Measurements from ENCODE around the gene CTNNBL1.
"Not testable (repeated sequence)": the region's sequence is repeated elsewhere in the genome, so short reads cannot be mapped to it uniquely, and the experiment has no call there.

The CTNNBL1 gene

GRCh38 chr20:37713396-37713795 is 19.6 kb downstream of the CTNNBL1 start:
- Histone ChIP-seq H3K27me3 (ENCODE audit: insufficient read depth, insufficient read length) (no peaks in the 10 kb centered on the region), H3K9me3 (ENCODE audit: insufficient read depth, low read length) (peaks cover 6% of the 10 kb centered on the region; the same call in 1 of the 2 replicates), H3K4me1 (ENCODE audit: insufficient read depth, insufficient read length) (no peaks in the 10 kb centered on the region), H3K9ac (ENCODE audit: insufficient read length, low read depth) (no peak overlapping the region), H3K36me3 (ENCODE audit: insufficient read depth, insufficient read length, low read length) (peaks cover 26% of the 10 kb centered on the region), H3K4me3 (ENCODE audit: insufficient read length, low read depth) (no peak overlapping the region)
- no peak for TF ChIP-seq ZNF274 (IDR thresholded peaks at IDR 0.05; ENCODE audit: low read depth, low read length)
- TF ChIP-seq YY1 (IDR thresholded peaks at IDR 0.05; ENCODE audit: insufficient read depth, insufficient read length), result no peak
- no peak for TF ChIP-seq SUZ12 (IDR thresholded peaks at IDR 0.05; ENCODE audit: extremely low read depth, insufficient read depth, insufficient read length)
- no peak for DNase-seq (ENCODE audit: low read depth, low spot score)

- Histone ChIP-seq H3K36me3 (ENCODE audit: insufficient read depth, insufficient read length, low read length) (peaks cover 21% of the 10 kb centered on the region), H3K9ac (ENCODE audit: insufficient read length, low read depth) (no peak overlapping the region), H3K4me1 (ENCODE audit: insufficient read depth, insufficient read length) (no peaks in the 10 kb centered on the region), H3K4me3 (ENCODE audit: insufficient read length, low read depth) (no peak overlapping the region), H3K9me3 (ENCODE audit: insufficient read depth, low read length) (peaks cover 17% of the 10 kb centered on the region; the same call in 1 of the 2 replicates), H3K27me3 (ENCODE audit: insufficient read depth, insufficient read length) (no peaks in the 10 kb centered on the region)
- DNase-seq (ENCODE audit: low read depth, low spot score), result no peak
- TF ChIP-seq SUZ12 (IDR thresholded peaks at IDR 0.05; ENCODE audit: extremely low read depth, insufficient read depth, insufficient read length) (no peak), YY1 (IDR thresholded peaks at IDR 0.05; ENCODE audit: insufficient read depth, insufficient read length) (no peak), ZNF274 (IDR thresholded peaks at IDR 0.05; ENCODE audit: low read depth, low read length) (no peak)
Measured at GRCh38 chr20:37714978-37715672, 21.3 kb downstream of the CTNNBL1 start.

GRCh38 chr20:37721751-37722150 is 27.9 kb downstream of the CTNNBL1 start:
- no peaks in the 10 kb centered on the region for H3K27me3 ChIP-seq (ENCODE audit: insufficient read depth, insufficient read length)
- H3K4me3 ChIP-seq (ENCODE audit: insufficient read length, low read depth), result no peak overlapping the region
- no peaks in the 10 kb centered on the region for H3K4me1 ChIP-seq (ENCODE audit: insufficient read depth, insufficient read length)
- H3K9me3 ChIP-seq (ENCODE audit: insufficient read depth, low read length), result peaks cover 17% of the 10 kb centered on the region; the same call in 1 of the 2 replicates
- no peak overlapping the region for H3K9ac ChIP-seq (ENCODE audit: insufficient read length, low read depth)
- DNase-seq (ENCODE audit: low read depth, low spot score), result no peak
- no peak for TF ChIP-seq YY1 (IDR thresholded peaks at IDR 0.05; ENCODE audit: insufficient read depth, insufficient read length)
- no peak for TF ChIP-seq ZNF274 (IDR thresholded peaks at IDR 0.05; ENCODE audit: low read depth, low read length)
- TF ChIP-seq SUZ12 (IDR thresholded peaks at IDR 0.05; ENCODE audit: extremely low read depth, insufficient read depth, insufficient read length), result no peak
- peaks cover under 1% of the 10 kb centered on the region for H3K36me3 ChIP-seq (ENCODE audit: insufficient read depth, insufficient read length, low read length)

- not testable (repeated sequence) for DNase-seq (ENCODE audit: low read depth, low spot score); H3K4me3 ChIP-seq (ENCODE audit: insufficient read length, low read depth); H3K4me1 ChIP-seq (ENCODE audit: insufficient read depth, insufficient read length); H3K36me3 ChIP-seq (ENCODE audit: insufficient read depth, insufficient read length, low read length); H3K27me3 ChIP-seq (ENCODE audit: insufficient read depth, insufficient read length); H3K9ac ChIP-seq (ENCODE audit: insufficient read length, low read depth)
- peaks cover 12% of the 10 kb centered on the region; the same call in 1 of the 2 replicates for H3K9me3 ChIP-seq (ENCODE audit: insufficient read depth, low read length)
Measured at GRCh38 chr20:37722312-37722711, 28.5 kb downstream of the CTNNBL1 start.

GRCh38 chr20:37723668-37724067 is 29.8 kb downstream of the CTNNBL1 start:
- no peaks in the 10 kb centered on the region for H3K27me3 ChIP-seq (ENCODE audit: insufficient read depth, insufficient read length)
- H3K9ac ChIP-seq (ENCODE audit: insufficient read length, low read depth), result no peak overlapping the region
- H3K4me3 ChIP-seq (ENCODE audit: insufficient read length, low read depth), result no peak overlapping the region
- peaks cover 8% of the 10 kb centered on the region; the same call in 1 of the 2 replicates for H3K9me3 ChIP-seq (ENCODE audit: insufficient read depth, low read length)
- H3K4me1 ChIP-seq (ENCODE audit: insufficient read depth, insufficient read length), result no peaks in the 10 kb centered on the region
- no peak for DNase-seq (ENCODE audit: low read depth, low spot score)
- TF ChIP-seq SUZ12 (IDR thresholded peaks at IDR 0.05; ENCODE audit: extremely low read depth, insufficient read depth, insufficient read length) (no peak), YY1 (IDR thresholded peaks at IDR 0.05; ENCODE audit: insufficient read depth, insufficient read length) (no peak), ZNF274 (IDR thresholded peaks at IDR 0.05; ENCODE audit: low read depth, low read length) (no peak)
- no peaks in the 10 kb centered on the region for H3K36me3 ChIP-seq (ENCODE audit: insufficient read depth, insufficient read length, low read length)

GRCh38 chr20:37725165-37725564 is 31.3 kb downstream of the CTNNBL1 start:
- no peaks in the 10 kb centered on the region for H3K27me3 ChIP-seq (ENCODE audit: insufficient read depth, insufficient read length)
- H3K36me3 ChIP-seq (ENCODE audit: insufficient read depth, insufficient read length, low read length), result no peaks in the 10 kb centered on the region
- TF ChIP-seq YY1 (IDR thresholded peaks at IDR 0.05; ENCODE audit: insufficient read depth, insufficient read length), result no peak
- no peak for TF ChIP-seq SUZ12 (IDR thresholded peaks at IDR 0.05; ENCODE audit: extremely low read depth, insufficient read depth, insufficient read length)
- no peak overlapping the region for H3K4me3 ChIP-seq (ENCODE audit: insufficient read length, low read depth)
- H3K9me3 ChIP-seq (ENCODE audit: insufficient read depth, low read length), result no peaks in the 10 kb centered on the region
- H3K9ac ChIP-seq (ENCODE audit: insufficient read length, low read depth), result no peak overlapping the region
- H3K4me1 ChIP-seq (ENCODE audit: insufficient read depth, insufficient read length), result no peaks in the 10 kb centered on the region
- no peak for DNase-seq (ENCODE audit: low read depth, low spot score)

GRCh38 chr20:37725855-37726254 is 32.0 kb downstream of the CTNNBL1 start:
- no peaks in the 10 kb centered on the region for H3K9me3 ChIP-seq (ENCODE audit: insufficient read depth, low read length)
- no peak overlapping the region for H3K4me3 ChIP-seq (ENCODE audit: insufficient read length, low read depth)
- H3K9ac ChIP-seq (ENCODE audit: insufficient read length, low read depth), result no peak overlapping the region
- TF ChIP-seq YY1 (IDR thresholded peaks at IDR 0.05; ENCODE audit: insufficient read depth, insufficient read length) (no peak), ZNF274 (IDR thresholded peaks at IDR 0.05; ENCODE audit: low read depth, low read length) (no peak), SUZ12 (IDR thresholded peaks at IDR 0.05; ENCODE audit: extremely low read depth, insufficient read depth, insufficient read length) (no peak)
- no peaks in the 10 kb centered on the region for H3K4me1 ChIP-seq (ENCODE audit: insufficient read depth, insufficient read length)
- H3K27me3 ChIP-seq (ENCODE audit: insufficient read depth, insufficient read length), result no peaks in the 10 kb centered on the region
- H3K36me3 ChIP-seq (ENCODE audit: insufficient read depth, insufficient read length, low read length), result no peaks in the 10 kb centered on the region
- no peak for DNase-seq (ENCODE audit: low read depth, low spot score)

All from NT2/D1 (cell line).